Regular cardiac myocyte (primary cell): ENCODE results near the gene SYT2. TPM values are rescaled to one million over a fixed set of nuclear protein-coding genes. Genes with fewer than 3 reads are reported as not detected.

Source experiments
- total RNA-seq: library from RNA; depleted of rRNA; stranded (reverse); fragments of >200 nt; gene quantifications from 2 replicates; pipeline ENCODE4 v1.2.3, GENCODE V29; 2014

SYT2 gene
- under 0.01 TPM in 1 of 2 replicates, not detected in the other for total RNA-seq

GRCh38 chr1:202710070-202711045, at the start of gene SYT2:
TSS of gene SYT2 (minus strand) at chr1:202710454. CDS start at chr1:202605772, 104,682 bp downstream.

Other genes starting within 250 kb of the SYT2 start
- gene KDM5B, start 98.0 kb upstream of the SYT2 start, total RNA-seq, result 76.9 and 107 TPM in 2 replicates
- gene PCAT6, start 100.5 kb upstream of the SYT2 start, total RNA-seq, result 0.56 TPM in 1 of 2 replicates, not detected in the other
- 2.8 and 5.6 TPM in 2 replicates for gene RABIF, start 178.7 kb upstream of the SYT2 start, total RNA-seq
- 32.4 and 38.1 TPM in 2 replicates for gene KLHL12, start 216.8 kb upstream of the SYT2 start, total RNA-seq
- 131 and 140 TPM in 2 replicates for gene ADIPOR1, start 247.9 kb upstream of the SYT2 start, total RNA-seq